A673 (cell line): Measurements from ENCODE around the gene HMCN1.

ENCODE experiments used
- EZH2 ChIP-seq: fragments of 200-600 bp; sonication (generic); IDR thresholded peaks from 2 replicates; pipeline ENCODE4 v1.6.1; 2017; ENCODE audit warnings: borderline replicate concordance, low read depth, mild to moderate bottlenecking, mixed read lengths, antibody characterized with exemption, low read length; ENCODE audit not compliant: poor library complexity, severe bottlenecking
- TF ChIP-seq, protein P1 (sequence below): fragments of 300-800, 200-600 bp; sonication (generic); conservative IDR thresholded peaks from 2 replicates; pipeline ENCODE4 v1.5.1; 2017; ENCODE audit warnings: low read depth, mild to moderate bottlenecking, antibody characterized with exemption, low read length, moderate library complexity, mixed read lengths

DNA sequence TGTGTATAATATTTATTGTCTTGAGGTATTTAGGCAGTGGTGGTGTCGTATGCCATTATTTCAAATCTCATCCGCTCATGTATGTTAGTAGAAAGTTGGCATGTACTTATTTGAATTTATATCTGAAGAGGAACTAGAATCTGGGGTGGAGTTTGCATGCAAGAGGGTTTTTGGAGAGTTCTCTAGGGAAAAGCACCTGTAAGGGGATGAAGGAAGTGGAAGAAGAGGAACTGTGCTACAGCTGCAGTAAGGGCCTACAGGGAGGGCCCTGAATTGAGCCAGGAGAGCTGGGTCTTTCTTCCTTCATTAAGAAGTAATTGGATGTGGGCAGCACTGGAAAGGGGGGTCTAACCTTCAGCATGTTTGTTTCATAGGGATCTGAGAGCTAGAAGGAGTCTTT, 197.2 kb downstream of the HMCN1 start:
- TF ChIP-seq, protein P1, sequence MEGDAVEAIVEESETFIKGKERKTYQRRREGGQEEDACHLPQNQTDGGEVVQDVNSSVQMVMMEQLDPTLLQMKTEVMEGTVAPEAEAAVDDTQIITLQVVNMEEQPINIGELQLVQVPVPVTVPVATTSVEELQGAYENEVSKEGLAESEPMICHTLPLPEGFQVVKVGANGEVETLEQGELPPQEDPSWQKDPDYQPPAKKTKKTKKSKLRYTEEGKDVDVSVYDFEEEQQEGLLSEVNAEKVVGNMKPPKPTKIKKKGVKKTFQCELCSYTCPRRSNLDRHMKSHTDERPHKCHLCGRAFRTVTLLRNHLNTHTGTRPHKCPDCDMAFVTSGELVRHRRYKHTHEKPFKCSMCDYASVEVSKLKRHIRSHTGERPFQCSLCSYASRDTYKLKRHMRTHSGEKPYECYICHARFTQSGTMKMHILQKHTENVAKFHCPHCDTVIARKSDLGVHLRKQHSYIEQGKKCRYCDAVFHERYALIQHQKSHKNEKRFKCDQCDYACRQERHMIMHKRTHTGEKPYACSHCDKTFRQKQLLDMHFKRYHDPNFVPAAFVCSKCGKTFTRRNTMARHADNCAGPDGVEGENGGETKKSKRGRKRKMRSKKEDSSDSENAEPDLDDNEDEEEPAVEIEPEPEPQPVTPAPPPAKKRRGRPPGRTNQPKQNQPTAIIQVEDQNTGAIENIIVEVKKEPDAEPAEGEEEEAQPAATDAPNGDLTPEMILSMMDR: no peak
- no peak for TF ChIP-seq EZH2
